ENCODE data around the gene CPXM1. TPM values are rescaled to one million over a fixed set of nuclear protein-coding genes. Genes with fewer than 3 reads are reported as not detected.

The CPXM1 gene
- total and polyA plus RNA-seq, 2 experiments from 2014 or later: 57.8 to 66.3 TPM

DNA sequence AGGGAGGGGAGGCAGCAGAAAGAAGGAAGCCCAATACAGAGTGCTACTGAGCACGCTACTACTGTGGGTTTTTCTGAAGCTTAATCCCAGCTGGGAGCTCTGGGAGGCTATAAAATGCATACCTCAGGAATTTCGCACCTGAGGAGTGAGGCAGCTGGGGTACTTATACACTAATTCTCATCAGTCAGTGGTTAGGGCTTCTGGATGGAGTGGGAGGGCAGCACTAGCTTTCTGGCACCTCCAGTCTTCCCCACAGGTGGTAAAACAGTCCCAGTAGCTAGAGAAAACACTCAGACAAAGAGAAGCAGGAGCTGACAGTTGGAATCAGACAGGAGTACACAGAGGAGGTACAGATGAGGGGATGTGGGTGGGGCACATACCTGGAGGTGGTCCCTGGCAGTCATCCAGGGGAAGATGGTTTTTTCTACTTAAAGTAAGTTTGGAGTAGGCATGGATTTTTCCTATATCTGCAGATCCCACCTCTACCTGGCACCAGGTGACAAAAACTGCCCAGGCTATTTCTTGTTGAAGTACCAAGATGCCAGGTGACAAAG is 37.8 kb downstream of the CPXM1 start:
- no peak overlapping the region for H3K4me2 ChIP-seq
- H3K4me3 ChIP-seq: no peak overlapping the region
- no peaks in the 10 kb centered on the region for H3K36me3 ChIP-seq (replicated peaks; ENCODE audit: insufficient read depth, low read depth)
- H3K9me2 ChIP-seq (replicated peaks; ENCODE audit: insufficient read depth): no peaks in the 10 kb centered on the region
- H3K27me3 ChIP-seq: peaks cover 3% of the 10 kb centered on the region
- H2AFZ ChIP-seq: no peak overlapping the region
- TF ChIP-seq, protein P1, sequence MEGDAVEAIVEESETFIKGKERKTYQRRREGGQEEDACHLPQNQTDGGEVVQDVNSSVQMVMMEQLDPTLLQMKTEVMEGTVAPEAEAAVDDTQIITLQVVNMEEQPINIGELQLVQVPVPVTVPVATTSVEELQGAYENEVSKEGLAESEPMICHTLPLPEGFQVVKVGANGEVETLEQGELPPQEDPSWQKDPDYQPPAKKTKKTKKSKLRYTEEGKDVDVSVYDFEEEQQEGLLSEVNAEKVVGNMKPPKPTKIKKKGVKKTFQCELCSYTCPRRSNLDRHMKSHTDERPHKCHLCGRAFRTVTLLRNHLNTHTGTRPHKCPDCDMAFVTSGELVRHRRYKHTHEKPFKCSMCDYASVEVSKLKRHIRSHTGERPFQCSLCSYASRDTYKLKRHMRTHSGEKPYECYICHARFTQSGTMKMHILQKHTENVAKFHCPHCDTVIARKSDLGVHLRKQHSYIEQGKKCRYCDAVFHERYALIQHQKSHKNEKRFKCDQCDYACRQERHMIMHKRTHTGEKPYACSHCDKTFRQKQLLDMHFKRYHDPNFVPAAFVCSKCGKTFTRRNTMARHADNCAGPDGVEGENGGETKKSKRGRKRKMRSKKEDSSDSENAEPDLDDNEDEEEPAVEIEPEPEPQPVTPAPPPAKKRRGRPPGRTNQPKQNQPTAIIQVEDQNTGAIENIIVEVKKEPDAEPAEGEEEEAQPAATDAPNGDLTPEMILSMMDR (IDR thresholded peaks at IDR 0.05; ENCODE audit: poor library complexity): no peak
- no peak for TF ChIP-seq EZH2 (IDR thresholded peaks at IDR 0.05; ENCODE audit: borderline replicate concordance)
- TF ChIP-seq EZH2phosphoT487 (IDR thresholded peaks at IDR 0.05; ENCODE audit: low read depth, severe bottlenecking, unreplicated experiment): no peak
- H3K9me3 ChIP-seq (ENCODE audit: low read depth): no peaks in the 10 kb centered on the region
- no peak overlapping the region for H3K27ac ChIP-seq
- DNase-seq (ENCODE audit: low spot score): no peak
- 42% methylated on average over 2 of the region's 2 CpGs for WGBS (ENCODE audit: low lambda C conversion rate, missing lambda C conversion rate)
- no peaks in the 10 kb centered on the region for H3K4me1 ChIP-seq (ENCODE audit: insufficient read depth)
- H3K79me2 ChIP-seq: no peaks in the 10 kb centered on the region
- H4K20me1 ChIP-seq (ENCODE audit: insufficient read depth, poor library complexity, severe bottlenecking): no peaks in the 10 kb centered on the region

- Histone ChIP-seq H3K9me3 (ENCODE audit: low read depth) (no peaks in the 10 kb centered on the region), H2AFZ (no peak overlapping the region), H3K36me3 (replicated peaks; ENCODE audit: insufficient read depth, low read depth) (no peaks in the 10 kb centered on the region), H3K4me2 (no peak overlapping the region), H3K27me3 (peaks cover 3% of the 10 kb centered on the region), H3K9me2 (replicated peaks; ENCODE audit: insufficient read depth) (no peaks in the 10 kb centered on the region), H4K20me1 (ENCODE audit: insufficient read depth, poor library complexity, severe bottlenecking) (no peaks in the 10 kb centered on the region), H3K79me2 (no peaks in the 10 kb centered on the region), H3K4me3 (no peak overlapping the region), H3K4me1 (ENCODE audit: insufficient read depth) (no peaks in the 10 kb centered on the region), H3K27ac (no peak overlapping the region)
- DNase-seq (ENCODE audit: low spot score): no peak
- 86% methylated on average over 4 of the region's 4 CpGs for WGBS (ENCODE audit: low lambda C conversion rate, missing lambda C conversion rate)
- TF ChIP-seq EZH2 (IDR thresholded peaks at IDR 0.05; ENCODE audit: borderline replicate concordance) (no peak), EZH2phosphoT487 (IDR thresholded peaks at IDR 0.05; ENCODE audit: low read depth, severe bottlenecking, unreplicated experiment) (no peak)
- TF ChIP-seq, protein P1 (IDR thresholded peaks at IDR 0.05; ENCODE audit: poor library complexity): no peak
These were observed 38.5 kb downstream of the CPXM1 start for GRCh38 chr20:2761885-2762284.

GRCh38 chr20:2760952-2761305 is 39.5 kb downstream of the CPXM1 start:
- Histone ChIP-seq H3K4me1 (ENCODE audit: insufficient read depth) (no peaks in the 10 kb centered on the region), H3K9me2 (replicated peaks; ENCODE audit: insufficient read depth) (no peaks in the 10 kb centered on the region), H3K4me3 (no peak overlapping the region), H4K20me1 (ENCODE audit: insufficient read depth, poor library complexity, severe bottlenecking) (no peaks in the 10 kb centered on the region), H3K4me2 (no peak overlapping the region), H3K36me3 (replicated peaks; ENCODE audit: insufficient read depth, low read depth) (no peaks in the 10 kb centered on the region), H3K27ac (no peak overlapping the region), H3K9me3 (ENCODE audit: low read depth) (no peaks in the 10 kb centered on the region), H3K27me3 (peaks cover 3% of the 10 kb centered on the region), H2AFZ (no peak overlapping the region), H3K79me2 (no peaks in the 10 kb centered on the region)
- TF ChIP-seq, protein P1 (IDR thresholded peaks at IDR 0.05; ENCODE audit: poor library complexity): no peak
- TF ChIP-seq EZH2phosphoT487 (IDR thresholded peaks at IDR 0.05; ENCODE audit: low read depth, severe bottlenecking, unreplicated experiment) (no peak), EZH2 (IDR thresholded peaks at IDR 0.05; ENCODE audit: borderline replicate concordance) (no peak)
- WGBS (ENCODE audit: low lambda C conversion rate, missing lambda C conversion rate): 97% methylated on average over 2 of the region's 2 CpGs
- DNase-seq (ENCODE audit: low spot score): no peak

Measured in hepatocyte (in vitro differentiated cells).